T-helper 2 cell treated with Interferon-gamma antibody and Interleukin-4, amounts not matched to agents 5 μg/mL and 100 μg/mL, for 36 hours (primary cell): Measurements from ENCODE around the gene AKAP5.

Experiments
- DNase-seq: peaks from one replicate; pipeline ENCODE4 v3.0.0; 2021; ENCODE audit warnings: low spot score
- H3K27ac Mint-ChIP-seq: one replicate; pipeline ENCODE4 v1.8.0; 2021; ENCODE audit warnings: mild to moderate bottlenecking, mixed read lengths
- H3K27me3 Mint-ChIP-seq: one replicate; pipeline ENCODE4 v1.8.0; 2021; ENCODE audit warnings: low read depth, mixed read lengths
- H3K36me3 Mint-ChIP-seq: one replicate; pipeline ENCODE4 v1.8.0; 2021; ENCODE audit warnings: low read depth, mixed read lengths
- H3K4me1 Mint-ChIP-seq: one replicate; pipeline ENCODE4 v1.8.0; 2021; ENCODE audit warnings: low read depth, mixed read lengths
- H3K4me3 Mint-ChIP-seq: one replicate; pipeline ENCODE4 v1.8.0; 2022; ENCODE audit warnings: mild to moderate bottlenecking, moderate library complexity, mixed read lengths
- H3K9me3 Mint-ChIP-seq: one replicate; pipeline ENCODE4 v1.8.0; 2021; ENCODE audit warnings: mixed read lengths

The AKAP5 gene

DNA sequence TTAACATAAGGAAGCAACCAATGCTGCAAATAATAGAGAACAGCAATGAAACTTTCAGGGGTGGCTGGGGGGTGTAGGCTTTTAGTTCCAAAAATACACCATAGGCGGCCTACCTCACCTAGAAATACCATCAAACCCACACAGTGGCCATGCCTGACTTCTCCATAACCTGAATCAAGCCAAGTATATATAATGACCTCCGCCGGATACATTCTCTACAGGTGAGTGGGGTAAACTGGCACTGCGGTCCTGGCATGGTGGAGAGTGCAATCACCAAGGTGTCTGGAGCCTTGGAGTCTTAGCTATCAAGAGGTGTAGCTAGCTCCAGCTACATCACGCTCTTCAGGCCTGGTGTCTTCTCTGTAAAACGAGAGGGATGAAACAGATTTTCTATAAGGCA, 37.2 kb downstream of the AKAP5 start:
- Mint-ChIP-seq H3K4me3 (peak overlapping the region; percentile 97), H3K9me3 (no peaks in the 10 kb centered on the region), H3K27ac (peak overlapping the region; percentile 98), H3K4me1 (peaks cover 44% of the 10 kb centered on the region), H3K36me3 (peaks cover 51% of the 10 kb centered on the region), H3K27me3 (peaks cover 2% of the 10 kb centered on the region)
- no peak for DNase-seq

GRCh38 chr14:64502887-64503433, 37.7 kb downstream of the AKAP5 start:
- peaks cover 50% of the 10 kb centered on the region for H3K36me3 Mint-ChIP-seq
- peak overlapping the region; percentile 97 for H3K4me3 Mint-ChIP-seq
- H3K4me1 Mint-ChIP-seq, result peaks cover 46% of the 10 kb centered on the region
- peaks cover 2% of the 10 kb centered on the region for H3K27me3 Mint-ChIP-seq
- H3K27ac Mint-ChIP-seq, result peak overlapping the region; percentile 98
- H3K9me3 Mint-ChIP-seq, result no peaks in the 10 kb centered on the region
- no peak for DNase-seq

- Mint-ChIP-seq H3K9me3 (no peaks in the 10 kb centered on the region), H3K4me1 (peaks cover 52% of the 10 kb centered on the region), H3K27me3 (peaks cover 2% of the 10 kb centered on the region), H3K4me3 (peak within 1 kb of the TSS; percentile 97), H3K27ac (peak within 1 kb of the TSS; percentile 99), H3K36me3 (peaks cover 48% of the 10 kb centered on the region)
- DNase-seq, result peak; percentile 94
Observed at GRCh38 chr14:64503434-64504309, 38.4 kb downstream of the AKAP5 start, which contains the start of gene ZBTB25. Gene ZBTB25 (minus strand): TSS chr14:64503838. CDS start chr14:64490533, 13,305 bp downstream.

DNA sequence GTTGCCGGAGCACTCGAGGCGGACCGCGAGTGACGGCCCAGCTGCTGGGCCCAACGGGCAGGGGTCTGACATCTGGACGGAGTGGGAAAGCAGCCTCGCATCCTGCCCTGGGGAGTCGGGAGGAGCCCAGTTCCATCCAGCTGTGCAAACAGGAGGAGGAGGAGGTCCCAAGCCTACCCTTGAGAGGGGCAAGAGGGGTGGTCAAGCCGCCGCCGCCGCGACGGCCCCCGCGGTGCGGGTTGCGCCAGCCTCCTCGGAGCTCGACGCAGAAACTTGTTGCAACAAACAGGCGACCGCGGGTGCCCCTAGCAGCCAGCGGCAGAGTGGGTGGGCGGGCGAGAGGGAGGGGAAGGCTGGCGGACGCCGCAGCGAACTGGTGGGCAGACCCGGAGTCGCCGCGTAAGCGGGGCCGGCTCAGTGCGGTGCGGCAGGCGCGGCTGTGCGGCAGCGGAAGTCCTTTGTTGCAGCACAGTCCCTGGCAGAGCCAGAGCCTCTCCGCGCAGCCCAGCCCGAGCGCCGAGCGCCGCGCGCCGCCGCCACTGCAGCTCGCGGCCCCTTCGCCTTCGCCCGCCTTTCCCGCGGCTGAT, 39.1 kb downstream of the AKAP5 start, which contains the start of gene ZBTB1:
Gene ZBTB1, plus strand, starts transcription at position 461 of the 587 bp plus-strand sequence. CDS start 16,735 bp downstream, outside the sequence.
- DNase-seq, result peak; percentile 86
- Mint-ChIP-seq H3K4me3 (peak within 1 kb of the TSS; percentile 94), H3K9me3 (no peaks in the 10 kb centered on the region), H3K27me3 (peaks cover 2% of the 10 kb centered on the region), H3K27ac (peak within 1 kb of the TSS; percentile 100), H3K36me3 (peaks cover 46% of the 10 kb centered on the region), H3K4me1 (peaks cover 59% of the 10 kb centered on the region)

DNA sequence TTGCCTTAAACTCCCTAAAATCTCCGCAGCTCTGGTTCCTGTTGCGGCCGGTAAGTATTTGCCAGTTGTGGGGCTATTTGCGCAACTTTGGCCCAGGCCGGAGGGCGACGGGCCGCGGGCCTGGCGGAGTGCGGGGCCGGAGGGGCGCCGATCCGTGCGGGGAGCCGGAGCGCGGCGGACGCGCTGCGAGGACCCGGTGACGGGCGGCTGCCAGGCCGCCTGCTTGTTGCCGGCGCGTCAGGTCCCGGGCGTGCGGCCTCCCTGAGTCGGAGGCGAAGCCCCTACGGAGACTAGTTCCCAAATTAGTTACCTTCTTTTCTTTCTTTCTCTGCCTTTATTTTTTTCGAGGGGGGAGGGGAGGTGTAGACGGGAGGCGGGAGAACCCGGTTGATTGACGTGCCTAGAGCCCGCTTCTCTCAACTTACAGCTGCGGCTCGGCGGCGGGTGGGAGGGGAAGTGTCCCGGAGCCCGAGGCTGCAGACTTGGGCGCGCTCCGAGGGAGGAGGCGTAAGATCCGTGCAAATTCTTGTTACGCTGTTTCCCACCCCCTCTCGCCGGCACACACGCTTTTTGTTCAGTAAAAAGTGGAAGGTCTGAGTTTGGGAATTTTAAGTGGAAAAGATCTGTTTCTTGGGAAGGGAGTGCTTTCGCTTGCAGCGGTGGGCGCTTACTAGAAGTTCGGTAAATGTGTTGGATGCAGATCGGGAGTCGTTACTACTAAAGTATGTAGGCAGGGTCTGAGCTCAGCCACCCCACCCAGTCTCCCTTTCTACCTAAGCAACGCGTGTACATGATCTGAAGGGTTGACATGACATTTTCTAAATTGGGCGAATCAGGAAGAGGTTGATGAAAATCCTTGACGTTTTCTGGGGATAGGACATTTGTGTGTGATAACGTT, 39.8 kb downstream of the AKAP5 start:
- Mint-ChIP-seq H3K27ac (peak overlapping the region; percentile 100), H3K36me3 (peaks cover 40% of the 10 kb centered on the region), H3K27me3 (peaks cover 2% of the 10 kb centered on the region), H3K4me3 (peak overlapping the region; percentile 94), H3K4me1 (peaks cover 59% of the 10 kb centered on the region), H3K9me3 (no peaks in the 10 kb centered on the region)
- peak; percentile 78 for DNase-seq

DNA sequence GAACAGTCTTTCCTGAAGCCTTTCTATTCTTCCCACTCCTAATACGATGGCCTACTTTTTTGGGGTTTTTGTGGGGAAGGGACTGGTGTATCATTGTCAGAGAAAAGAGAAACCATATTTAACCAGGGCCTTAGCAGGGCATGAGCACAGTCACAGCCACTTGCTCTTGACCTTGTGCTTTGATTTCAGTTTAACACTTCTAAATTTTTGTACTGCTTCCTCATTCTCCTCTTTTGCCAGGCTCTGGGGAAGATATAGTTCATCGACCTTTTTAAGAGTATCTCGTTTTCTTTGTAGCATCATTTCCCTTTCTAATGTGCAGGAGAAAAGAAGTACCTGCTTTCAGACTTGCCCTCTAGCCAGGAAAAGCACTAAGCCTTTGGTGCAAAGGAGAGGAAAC, 41.4 kb downstream of the AKAP5 start:
- H3K27ac Mint-ChIP-seq, result peak overlapping the region; percentile 100
- peaks cover 42% of the 10 kb centered on the region for H3K36me3 Mint-ChIP-seq
- H3K4me1 Mint-ChIP-seq, result peaks cover 63% of the 10 kb centered on the region
- peaks cover 2% of the 10 kb centered on the region for H3K27me3 Mint-ChIP-seq
- DNase-seq, result no peak
- H3K9me3 Mint-ChIP-seq, result no peaks in the 10 kb centered on the region
- peak overlapping the region; percentile 94 for H3K4me3 Mint-ChIP-seq

DNA sequence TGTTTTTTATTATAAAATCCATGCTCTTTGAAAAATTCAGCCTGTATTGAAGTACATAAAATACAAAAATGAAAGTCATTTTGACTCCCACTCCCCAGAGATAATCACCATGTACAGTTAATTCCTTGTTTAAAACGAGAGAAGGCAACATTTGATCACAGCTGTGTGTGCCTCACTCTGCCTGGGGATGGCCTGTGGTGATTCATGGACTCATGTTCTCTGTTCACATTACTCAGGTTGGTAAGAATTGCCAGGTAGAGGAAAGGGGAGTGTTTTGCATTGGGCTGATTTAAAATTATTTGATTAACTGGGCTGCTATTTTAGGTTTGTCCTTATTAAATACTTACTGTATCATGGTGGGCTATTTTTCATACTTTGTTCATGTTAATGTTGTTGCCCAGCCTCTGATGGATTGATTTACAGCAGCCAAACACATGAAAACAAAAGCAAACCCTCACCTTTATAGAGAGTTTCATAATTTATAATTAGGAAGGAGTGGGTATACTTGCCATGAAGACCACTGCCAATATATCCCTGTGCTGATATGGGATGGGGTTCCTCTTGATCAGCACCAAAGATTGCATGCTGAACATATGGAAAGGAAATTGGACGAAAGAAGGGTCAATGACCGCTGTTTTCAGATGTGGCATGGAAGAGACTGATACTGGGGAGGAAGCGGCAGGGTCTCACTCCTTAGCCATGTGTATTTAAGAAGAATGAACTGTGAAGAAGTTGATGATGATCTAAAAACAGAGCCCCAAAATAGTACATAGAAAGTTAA, 42.3 kb downstream of the AKAP5 start:
- DNase-seq, result peak; percentile 52
- H3K4me1 Mint-ChIP-seq, result peaks cover 60% of the 10 kb centered on the region
- no peaks in the 10 kb centered on the region for H3K9me3 Mint-ChIP-seq
- H3K27me3 Mint-ChIP-seq, result peaks cover 2% of the 10 kb centered on the region
- H3K27ac Mint-ChIP-seq, result peak overlapping the region; percentile 100
- peaks cover 36% of the 10 kb centered on the region for H3K36me3 Mint-ChIP-seq
- peak overlapping the region; percentile 94 for H3K4me3 Mint-ChIP-seq

GRCh38 chr14:64508215-64508776, 43.0 kb downstream of the AKAP5 start:
- Mint-ChIP-seq H3K36me3 (peaks cover 32% of the 10 kb centered on the region), H3K9me3 (no peaks in the 10 kb centered on the region), H3K27me3 (peaks cover 2% of the 10 kb centered on the region), H3K4me3 (peak overlapping the region; percentile 94), H3K27ac (peak overlapping the region; percentile 86), H3K4me1 (peaks cover 60% of the 10 kb centered on the region)
- DNase-seq, result no peak

DNA sequence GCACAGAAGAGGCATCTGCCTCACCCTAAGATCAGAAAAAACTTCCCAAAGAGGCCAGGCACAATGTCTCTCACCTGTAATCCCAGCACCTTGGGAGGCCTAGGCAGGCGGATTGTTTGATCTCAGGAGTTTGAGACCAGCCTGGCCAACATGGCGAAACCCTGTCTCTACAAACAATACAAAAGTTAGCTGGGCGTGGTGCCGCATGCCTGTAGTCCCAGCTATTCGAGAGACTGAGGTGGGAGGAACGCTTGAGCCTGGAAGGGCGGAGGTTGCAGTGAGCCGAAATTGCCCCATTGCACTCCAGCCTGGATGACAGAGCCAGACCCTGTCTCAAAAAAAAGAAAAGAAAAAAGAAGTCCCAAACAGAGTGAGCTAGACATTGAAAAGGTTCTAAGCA, 43.7 kb downstream of the AKAP5 start:
- H3K27me3 Mint-ChIP-seq, result peaks cover 2% of the 10 kb centered on the region
- peaks cover 31% of the 10 kb centered on the region for H3K36me3 Mint-ChIP-seq
- H3K9me3 Mint-ChIP-seq, result no peaks in the 10 kb centered on the region
- no peak for DNase-seq
- H3K27ac Mint-ChIP-seq, result peak overlapping the region; percentile 53
- H3K4me3 Mint-ChIP-seq, result peak overlapping the region; percentile 65
- H3K4me1 Mint-ChIP-seq, result peaks cover 60% of the 10 kb centered on the region

DNA sequence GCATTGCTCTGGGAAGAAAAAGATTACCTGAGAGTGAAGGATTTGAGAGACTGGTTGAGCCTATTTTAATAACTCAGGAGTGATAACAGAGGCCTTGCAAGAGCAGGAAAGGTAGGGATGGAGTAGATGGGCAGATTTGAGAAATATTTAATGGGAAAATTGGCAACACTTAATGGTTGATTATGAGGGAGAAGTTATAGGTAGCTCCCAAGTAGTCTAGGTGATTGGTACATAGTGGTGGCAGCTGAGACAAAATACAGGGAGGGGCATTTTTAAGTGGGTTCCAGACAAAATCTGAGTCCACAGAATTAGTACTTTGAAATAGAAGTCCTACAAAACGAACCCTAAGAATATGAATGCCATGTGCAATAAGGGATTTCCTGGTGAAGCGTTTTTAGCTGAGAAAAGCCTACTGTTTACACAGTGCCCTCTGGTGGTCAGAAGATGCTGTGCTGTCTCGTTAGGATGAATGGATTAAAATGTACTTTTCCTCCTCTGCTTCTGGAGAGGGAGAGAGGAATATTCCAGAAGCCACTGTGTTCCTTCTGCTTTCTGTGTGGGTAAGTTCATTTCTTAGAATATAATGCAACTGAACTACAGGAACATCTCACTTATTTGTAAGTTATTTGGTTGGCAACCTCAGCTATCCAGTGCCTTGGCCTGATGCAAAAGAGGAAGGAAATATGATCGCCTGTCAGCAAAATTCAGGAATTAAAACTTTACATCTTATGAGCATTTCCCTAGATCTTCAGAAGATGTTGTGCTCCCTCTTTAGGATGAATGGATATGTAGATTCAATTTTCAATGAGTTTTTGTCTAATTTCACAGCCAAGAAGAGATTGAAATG, 45.7 kb downstream of the AKAP5 start:
- Mint-ChIP-seq H3K4me3 (peak overlapping the region; percentile 65), H3K36me3 (peaks cover 22% of the 10 kb centered on the region), H3K27me3 (no peaks in the 10 kb centered on the region), H3K9me3 (no peaks in the 10 kb centered on the region), H3K27ac (peak overlapping the region; percentile 71), H3K4me1 (peaks cover 59% of the 10 kb centered on the region)
- peak; percentile 57 for DNase-seq

- Mint-ChIP-seq H3K9me3 (no peaks in the 10 kb centered on the region), H3K27me3 (no peaks in the 10 kb centered on the region), H3K27ac (no peak overlapping the region), H3K36me3 (peaks cover 11% of the 10 kb centered on the region), H3K4me3 (no peak overlapping the region), H3K4me1 (peaks cover 55% of the 10 kb centered on the region)
- DNase-seq, result no peak
Observed at GRCh38 chr14:64513271-64513670, 48.0 kb downstream of the AKAP5 start.

DNA sequence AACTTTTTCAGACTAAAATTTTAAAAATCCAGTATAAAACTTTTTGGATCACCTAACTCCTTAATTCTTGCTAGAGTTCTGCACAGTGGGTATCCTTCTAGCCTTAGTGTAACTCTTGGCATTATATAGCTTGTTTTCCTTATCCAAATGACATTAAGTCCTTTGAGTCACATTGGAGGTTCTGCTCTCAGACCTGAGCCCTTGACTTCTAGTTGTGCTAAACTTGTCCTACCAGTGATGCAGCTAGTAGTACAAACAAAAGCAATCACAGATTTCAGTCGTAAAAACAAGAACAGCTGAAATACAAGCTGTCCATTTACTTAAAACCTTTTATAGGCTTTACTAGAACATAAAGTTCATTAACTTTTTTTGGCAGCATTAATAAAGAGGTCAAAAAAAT, 49.8 kb downstream of the AKAP5 start:
- Mint-ChIP-seq H3K4me3 (no peak overlapping the region), H3K27me3 (no peaks in the 10 kb centered on the region), H3K27ac (no peak overlapping the region), H3K36me3 (peaks cover 10% of the 10 kb centered on the region), H3K4me1 (peaks cover 40% of the 10 kb centered on the region), H3K9me3 (no peaks in the 10 kb centered on the region)
- DNase-seq, result no peak
